ENCODE results near the gene REV3L. TPM values are rescaled to one million over a fixed set of nuclear protein-coding genes. Genes with fewer than 3 reads are reported as not detected.

REV3L gene
- total RNA-seq, 4 donors from 2014 or later, result 25.9 to 79.1 (median 49.0) TPM

- ATAC-seq (no peak), DNase-seq (no peak)
- peaks cover 0 to 4% of the 10 kb centered on the region in 2 donors for H3K4me1 ChIP-seq
- peaks cover 10 to 57% of the 10 kb centered on the region in 2 donors for H3K36me3 ChIP-seq
- in situ Hi-C loops (cut with MboI; ENCODE audit: low sequenced_read_pairs in 4 of 4), result no loop called here
- no peak overlapping the region for H3K4me3 ChIP-seq
- no peak overlapping the region for H3K27ac ChIP-seq
- TF ChIP-seq CTCF (IDR thresholded peaks at IDR 0.05 in 4 of 5, conservative IDR thresholded peaks at IDR 0.05 in 1 of 5) (no peak), POLR2A (IDR thresholded peaks at IDR 0.05) (no peak)
- H3K27me3 ChIP-seq, result no peaks in the 10 kb centered on the region
- H3K9me3 ChIP-seq, result peaks cover 0 to 8% (median 2%) of the 10 kb centered on the region in 3 donors
- intact Hi-C loops (cut with DNase I; ENCODE audit: low total_unique reads), result no loop called here
Measured at GRCh38 chr6:111276736-111277135, 206.3 kb downstream of the REV3L start.

GRCh38 chr6:111276335-111276734 is 206.7 kb downstream of the REV3L start:
- intact Hi-C loops (cut with DNase I; ENCODE audit: low total_unique reads), result no loop called here
- H3K4me3 ChIP-seq, result no peak overlapping the region
- DNase-seq, result no peak
- peaks cover 0 to 8% (median 2%) of the 10 kb centered on the region in 3 donors for H3K9me3 ChIP-seq
- peaks cover 0 to 4% of the 10 kb centered on the region in 2 donors for H3K4me1 ChIP-seq
- H3K27me3 ChIP-seq, result no peaks in the 10 kb centered on the region
- no peak overlapping the region for H3K27ac ChIP-seq
- H3K36me3 ChIP-seq, result peaks cover 10 to 57% of the 10 kb centered on the region in 2 donors
- TF ChIP-seq POLR2A (IDR thresholded peaks at IDR 0.05) (no peak), CTCF (IDR thresholded peaks at IDR 0.05 in 4 of 5, conservative IDR thresholded peaks at IDR 0.05 in 1 of 5) (no peak)
- ATAC-seq, result no peak
- in situ Hi-C loops (cut with MboI; ENCODE audit: low sequenced_read_pairs in 4 of 4), result no loop called here

- H3K27me3 ChIP-seq, result no peaks in the 10 kb centered on the region
- DNase-seq, result no peak
- H3K4me1 ChIP-seq, result peaks cover 0 to 4% of the 10 kb centered on the region in 2 donors
- no peak for ATAC-seq
- H3K9me3 ChIP-seq, result peaks cover 0 to 8% (median 2%) of the 10 kb centered on the region in 3 donors
- H3K4me3 ChIP-seq, result no peak overlapping the region
- in situ Hi-C loops (cut with MboI; ENCODE audit: low sequenced_read_pairs in 4 of 4), result loop anchor here in 3 of 4 donors (25.0 kb wide), 2 partner anchors 363 to 788 kb away; partner anchors contain the start of gene CCN6 (in 1 of the 3)
- TF ChIP-seq CTCF (IDR thresholded peaks at IDR 0.05 in 4 of 5, conservative IDR thresholded peaks at IDR 0.05 in 1 of 5) (no peak), POLR2A (IDR thresholded peaks at IDR 0.05) (no peak)
- peaks cover 10 to 64% of the 10 kb centered on the region in 2 donors for H3K36me3 ChIP-seq
- intact Hi-C loops (cut with DNase I; ENCODE audit: low total_unique reads), result no loop called here
- no peak overlapping the region for H3K27ac ChIP-seq
Measured at GRCh38 chr6:111274593-111275217, 208.3 kb downstream of the REV3L start.

- Histone ChIP-seq H3K4me3 (no peak overlapping the region), H3K27me3 (no peaks in the 10 kb centered on the region), H3K9me3 (peaks cover 0 to 6% (median 2%) of the 10 kb centered on the region in 3 donors), H3K27ac (no peak overlapping the region), H3K36me3 (peaks cover 5 to 44% of the 10 kb centered on the region in 2 donors), H3K4me1 (peaks cover 12 to 15% of the 10 kb centered on the region in 2 donors)
- no peak for ATAC-seq
- DNase-seq, result no peak
- intact Hi-C loops (cut with DNase I; ENCODE audit: low total_unique reads), result no loop called here
- in situ Hi-C loops (cut with MboI; ENCODE audit: low sequenced_read_pairs in 4 of 4), result loop anchor here in 3 of 4 donors (25.0 kb wide), 2 partner anchors 367 to 792 kb away; partner anchors contain the start of gene CCN6 (in 1 of the 3)
- no peak for TF ChIP-seq CTCF (IDR thresholded peaks at IDR 0.05 in 4 of 5, conservative IDR thresholded peaks at IDR 0.05 in 1 of 5)
- no peak for TF ChIP-seq POLR2A (IDR thresholded peaks at IDR 0.05)
Measured at GRCh38 chr6:111270121-111270520, 212.9 kb downstream of the REV3L start.

Data from gastrocnemius medialis (tissue), 4 donors.